T-helper 2 cell treated with Interferon-gamma antibody and Interleukin-4, amounts not matched to agents 100 ng/mL and 5 ng/mL, for 36 hours (primary cell): ENCODE measurements around the gene GRM8. TPM values are rescaled to one million over a fixed set of nuclear protein-coding genes. Genes with fewer than 3 reads are reported as not detected.

ENCODE experiments used
- intact Hi-C: fragments of 100-400 bp; cut with micrococcal nuclease; formaldehyde crosslinking; loops from one replicate; pipeline ENCODE4 v1.15.1; 2023
- total RNA-seq: library from RNA; stranded (reverse); gene quantifications from 2 replicates; pipeline ENCODE4 v1.2.3, GENCODE V29; 2022

GRM8 gene
- total RNA-seq, 1 donor from 2014 or later, result not detected

GRCh38 chr7:126818393-126819196 is 434.1 kb downstream of the GRM8 start:
- intact Hi-C loops, result no loop called here

DNA sequence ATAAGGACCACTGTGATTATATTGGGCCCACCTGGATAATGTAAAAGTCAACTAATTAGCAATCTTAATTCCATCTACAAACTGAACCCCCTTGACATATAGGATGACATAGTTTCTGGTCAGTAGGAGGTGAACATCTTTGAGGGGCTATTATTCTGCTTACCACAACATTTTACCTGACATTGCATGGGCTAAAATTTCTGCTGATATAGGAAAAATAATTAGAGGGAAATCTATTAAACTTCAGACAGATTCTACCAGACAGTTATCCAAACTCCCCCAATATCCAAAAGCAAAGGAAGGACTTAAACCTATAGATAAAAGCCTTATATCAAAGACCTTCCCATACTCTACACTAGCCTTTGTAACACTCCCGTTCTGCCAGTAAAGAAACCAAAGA is 443.6 kb downstream of the GRM8 start:
- intact Hi-C loops, result no loop called here

GRCh38 chr7:126806614-126807013 is 446.1 kb downstream of the GRM8 start:
- intact Hi-C loops, result no loop called here

DNA sequence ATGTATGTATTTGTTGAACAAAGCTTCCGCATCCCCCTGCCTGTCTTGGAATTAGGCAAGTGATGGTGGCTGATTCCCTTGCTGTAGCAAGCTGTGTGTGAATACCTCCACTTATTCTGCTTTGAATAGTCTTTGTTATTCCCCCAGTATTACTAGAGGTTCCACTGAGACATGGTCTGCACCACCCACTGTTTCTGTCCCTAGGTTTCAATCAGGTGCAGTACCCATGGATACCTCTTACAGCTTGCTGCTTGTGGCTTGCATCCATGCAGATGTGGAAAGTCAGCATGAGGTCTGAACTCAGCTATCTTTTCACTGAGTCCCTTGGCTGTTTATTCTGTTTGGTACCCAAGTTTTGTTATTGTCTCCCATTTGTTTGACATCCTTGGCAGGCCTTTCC is 447.4 kb downstream of the GRM8 start:
- intact Hi-C loops, result no loop called here

GRCh38 chr7:126804604-126805003 is 448.1 kb downstream of the GRM8 start:
- intact Hi-C loops, result loop anchor here (5.0 kb wide), 1 partner anchor 93 kb away; no protein-coding TSS in a partner anchor

- intact Hi-C loops, result loop anchor here (2.0 to 5.0 kb wide), 2 partner anchors 93 to 643 kb away; no protein-coding TSS in a partner anchor
These were observed 448.8 kb downstream of the GRM8 start for GRCh38 chr7:126803990-126804389.

DNA sequence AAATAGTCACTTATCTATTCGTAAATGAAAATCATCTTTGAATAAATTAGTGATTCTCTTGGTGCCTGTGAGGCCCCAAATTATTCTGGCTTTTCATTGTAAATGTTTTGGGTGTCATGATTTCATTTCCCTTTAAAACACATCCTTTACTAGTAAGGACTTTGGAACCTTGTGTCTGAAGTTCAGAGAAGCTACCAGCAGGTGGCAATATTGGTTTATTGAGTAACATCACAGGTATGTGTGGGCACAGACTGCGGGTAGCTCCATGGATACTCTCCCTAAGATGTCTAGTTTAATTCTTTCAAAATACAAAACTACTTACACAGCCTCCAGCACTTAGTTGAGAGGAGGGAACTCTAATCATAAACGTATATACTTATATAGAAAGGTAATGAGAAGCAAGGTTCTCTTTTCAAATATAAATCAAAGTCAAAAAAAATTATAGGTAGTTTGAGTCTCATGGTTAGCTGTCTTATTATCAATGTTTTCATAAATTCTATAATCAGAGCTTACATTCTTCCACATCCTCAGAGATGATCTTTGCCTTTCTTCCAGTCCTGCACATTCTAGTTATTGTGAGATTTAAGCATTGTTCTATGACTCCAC is 449.6 kb downstream of the GRM8 start:
- intact Hi-C loops, result loop anchor here (2.0 to 5.0 kb wide), 2 partner anchors 94 to 644 kb away; no protein-coding TSS in a partner anchor

- intact Hi-C loops, result loop anchor here (2.0 to 5.0 kb wide), 2 partner anchors 96 to 645 kb away; no protein-coding TSS in a partner anchor
These were observed 451.0 kb downstream of the GRM8 start for GRCh38 chr7:126801733-126802132.

DNA sequence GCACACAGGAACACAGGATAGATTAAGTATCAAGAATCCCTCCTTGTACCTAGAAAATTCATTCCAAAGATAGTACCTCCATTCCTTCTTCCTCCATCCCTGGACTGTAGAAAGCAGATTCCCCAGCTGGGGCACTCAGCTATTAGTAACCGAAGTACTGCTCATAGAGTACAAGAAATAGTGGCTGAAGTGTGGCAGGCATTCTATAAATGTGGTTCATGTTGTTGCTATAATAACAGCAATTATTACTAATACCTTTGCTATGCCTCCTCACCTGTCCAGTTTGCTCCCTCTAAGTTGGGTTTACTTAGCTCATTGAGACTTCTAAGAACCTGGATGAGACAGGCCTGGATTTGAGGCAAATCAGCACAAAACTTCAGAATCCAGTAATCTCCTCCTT is 453.2 kb downstream of the GRM8 start:
- intact Hi-C loops, result no loop called here

- intact Hi-C loops, result no loop called here
These were observed 460.2 kb downstream of the GRM8 start for GRCh38 chr7:126792521-126792920.

GRCh38 chr7:126791306-126791705 is 461.4 kb downstream of the GRM8 start:
- intact Hi-C loops, result no loop called here

GRCh38 chr7:126790763-126791162 is 462.0 kb downstream of the GRM8 start:
- intact Hi-C loops, result no loop called here

DNA sequence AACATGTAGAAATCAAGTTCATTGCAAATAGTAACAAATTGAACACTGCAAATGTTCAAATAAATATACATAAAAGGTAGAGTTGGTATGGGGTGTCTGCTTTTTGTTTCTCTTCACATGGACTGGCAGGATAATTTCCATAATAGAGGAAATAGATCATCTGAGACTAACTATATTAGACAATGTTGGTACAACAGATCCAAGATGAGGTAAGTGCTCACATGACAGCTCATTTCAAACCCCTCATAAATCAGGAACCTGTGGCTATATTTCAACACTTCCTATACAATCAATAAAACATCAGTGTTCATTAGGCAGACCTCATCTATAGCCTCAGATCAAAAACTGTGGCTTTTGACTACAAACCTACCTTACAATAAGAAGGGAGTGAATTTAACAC is 469.1 kb downstream of the GRM8 start:
- intact Hi-C loops, result no loop called here

DNA sequence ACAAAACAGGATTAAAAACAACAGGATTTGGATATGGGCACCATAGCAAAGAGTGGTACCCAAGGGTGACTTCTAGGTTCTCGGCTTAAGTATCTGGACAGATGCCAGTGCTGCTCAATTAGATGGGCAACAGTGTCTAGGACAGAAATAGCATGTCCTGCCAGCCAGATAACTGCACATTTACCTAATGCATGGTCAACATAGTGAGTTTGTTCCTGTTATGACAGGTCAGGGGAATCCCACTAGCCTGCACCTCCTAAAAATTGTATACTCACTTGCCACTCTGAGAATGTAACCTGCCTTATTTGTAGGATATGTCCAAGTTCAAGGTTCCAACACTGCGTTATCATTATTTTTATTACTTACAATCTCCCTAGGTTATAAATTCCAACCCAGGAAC is 471.7 kb downstream of the GRM8 start:
- intact Hi-C loops, result no loop called here

GRCh38 chr7:126778101-126778500 is 474.6 kb downstream of the GRM8 start:
- intact Hi-C loops, result no loop called here

DNA sequence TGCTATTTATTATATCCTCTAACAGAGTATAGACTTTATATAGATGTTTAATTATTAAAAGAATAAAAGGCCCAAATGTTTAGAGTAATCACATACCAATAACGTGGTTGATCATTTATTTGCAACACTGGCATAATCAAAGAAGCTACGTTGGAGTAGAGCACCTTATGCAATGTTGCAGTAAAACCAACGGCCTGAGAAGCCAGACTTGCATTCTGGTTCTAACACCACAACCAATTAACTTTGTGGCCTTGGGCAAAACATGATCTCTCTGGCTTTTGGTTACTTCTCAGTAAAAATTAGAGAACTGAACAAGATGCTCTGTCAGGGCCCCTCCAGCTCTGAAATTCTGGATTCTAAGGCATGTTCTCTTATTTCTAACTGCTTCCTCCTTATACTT is 476.2 kb downstream of the GRM8 start:
- intact Hi-C loops, result no loop called here

DNA sequence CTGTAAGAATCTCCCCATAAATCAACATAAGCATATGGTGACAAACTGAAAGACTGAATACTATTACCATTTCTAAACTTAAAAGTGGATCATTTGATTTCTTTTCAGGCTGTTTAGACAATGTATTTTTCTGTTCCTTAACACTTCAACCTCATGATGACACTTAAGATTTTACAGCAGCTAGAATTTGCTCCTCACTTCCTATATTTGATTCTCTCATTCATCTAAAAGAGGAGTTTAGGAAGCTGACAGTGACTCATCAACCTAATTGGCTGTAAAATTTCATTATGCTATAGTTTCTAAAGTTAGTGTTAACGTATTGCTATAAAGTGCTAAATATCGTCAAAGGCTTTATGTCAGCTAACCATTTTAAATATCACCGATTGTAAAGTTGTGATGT is 478.7 kb downstream of the GRM8 start:
- intact Hi-C loops, result no loop called here

- intact Hi-C loops, result no loop called here
These were observed 483.9 kb downstream of the GRM8 start for GRCh38 chr7:126768836-126769235.

- intact Hi-C loops, result no loop called here
These were observed 491.7 kb downstream of the GRM8 start for GRCh38 chr7:126760914-126761577.

GRCh38 chr7:126755381-126755780 is 497.4 kb downstream of the GRM8 start:
- intact Hi-C loops, result no loop called here

DNA sequence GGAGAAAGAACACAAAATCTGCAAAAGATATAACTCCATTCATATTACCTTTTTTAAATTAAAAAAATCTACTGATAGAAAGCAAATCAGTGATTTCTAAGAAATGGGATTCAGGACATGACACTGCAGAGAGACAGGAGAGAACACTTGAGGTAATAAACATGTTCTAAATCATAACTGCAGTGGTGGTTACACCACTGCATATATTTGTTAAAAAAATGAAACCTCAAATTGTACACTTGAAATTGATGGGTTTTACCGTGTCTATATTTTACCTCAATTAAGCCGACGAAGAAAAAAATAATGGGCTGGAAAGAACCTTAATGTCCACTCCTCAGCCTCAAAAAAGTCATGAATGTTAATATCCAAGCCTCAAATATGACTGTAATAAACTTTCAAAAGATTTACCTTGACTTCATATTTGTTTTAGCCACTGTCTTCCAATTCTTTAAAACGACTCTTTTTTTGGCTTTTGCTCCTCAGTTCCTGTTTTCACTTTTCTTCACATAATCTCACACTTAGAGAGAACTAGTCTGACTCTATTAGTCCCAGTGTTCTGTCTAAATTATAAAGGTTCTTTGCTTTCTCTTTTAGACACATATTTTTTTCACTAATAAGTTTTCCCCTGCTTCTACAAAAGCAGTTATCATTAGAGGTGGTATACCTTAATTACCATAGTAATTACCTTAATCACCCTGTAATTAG is 502.4 kb downstream of the GRM8 start:
- intact Hi-C loops, result no loop called here

GRCh38 chr7:126728967-126729366 is 523.8 kb downstream of the GRM8 start:
- intact Hi-C loops, result no loop called here
